RCC 7860 (cell line): ENCODE data around the gene PRUNE1.

Source experiments
- DNase-seq: peaks from one replicate; pipeline ENCODE4 v3.0.0-alpha.2; 2015; ENCODE audit warnings: low spot score
- FAIRE-seq: peaks from 2 replicates; lab custom pipeline; 2012; peaks lifted over from hg19 to GRCh38; lab: Jason Lieb, UNC

PRUNE1 gene

GRCh38 chr1:151047925-151048644 lies 39.8 kb downstream of the PRUNE1 start:
- FAIRE-seq (no peak), DNase-seq (peak; percentile 28)

GRCh38 chr1:151048645-151049032 lies 40.4 kb downstream of the PRUNE1 start:
- FAIRE-seq (no peak), DNase-seq (no peak)

DNA sequence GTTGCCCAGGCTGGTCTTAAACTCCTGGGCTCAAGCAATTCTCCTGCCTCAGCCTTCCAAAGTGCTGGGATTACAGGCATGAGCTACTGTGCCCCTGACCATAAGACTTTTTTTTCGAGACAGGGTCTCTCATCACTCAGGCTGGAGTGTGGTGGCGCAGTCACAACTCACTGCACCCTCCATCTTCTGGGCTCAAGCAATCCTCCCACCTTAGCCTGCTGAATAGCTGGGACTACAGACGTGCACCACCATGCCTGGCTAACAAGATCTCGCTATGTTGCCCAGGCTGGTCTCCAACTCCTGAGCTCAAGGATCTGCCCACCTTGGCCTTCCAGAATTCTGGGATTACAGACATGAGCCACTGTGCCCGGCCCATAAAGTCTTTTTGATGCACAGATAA lies 41.2 kb downstream of the PRUNE1 start:
- no peak for DNase-seq
- no peak for FAIRE-seq

DNA sequence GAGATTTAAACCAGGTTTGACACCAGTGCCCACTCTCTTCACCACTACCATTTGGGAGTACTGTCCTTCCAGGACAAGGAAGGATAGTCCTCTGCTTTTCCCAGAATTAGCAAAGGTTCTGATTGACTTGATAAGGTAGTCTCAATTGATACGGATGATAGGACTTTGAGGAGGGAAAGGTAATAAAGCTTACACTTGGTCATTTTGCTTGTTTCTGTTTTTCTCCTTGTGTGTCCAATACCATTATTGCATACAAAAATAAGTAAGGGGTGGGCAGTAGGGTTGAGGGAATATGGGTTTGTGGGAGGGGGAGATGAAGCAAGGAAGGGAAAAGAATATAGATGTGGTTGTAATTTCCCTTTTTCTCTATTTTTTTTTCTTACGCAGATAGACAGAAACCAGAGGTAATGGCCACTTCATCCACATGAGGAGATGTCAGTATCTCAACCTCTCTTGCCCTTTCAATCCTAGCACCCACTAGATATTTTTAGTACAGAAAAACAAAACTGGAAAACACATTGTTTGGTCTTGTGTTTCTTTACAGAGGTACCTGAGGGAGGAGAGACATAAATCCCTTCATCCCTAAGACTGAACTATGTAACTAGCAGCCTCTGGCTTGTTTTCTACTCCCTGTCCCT lies 41.9 kb downstream of the PRUNE1 start:
- no peak for DNase-seq
- no peak for FAIRE-seq

- no peak for FAIRE-seq
- no peak for DNase-seq
These were observed 43.2 kb downstream of the PRUNE1 start for GRCh38 chr1:151051356-151052009.

GRCh38 chr1:151054971-151055547 lies 46.8 kb downstream of the PRUNE1 start:
- FAIRE-seq (no peak), DNase-seq (no peak)

DNA sequence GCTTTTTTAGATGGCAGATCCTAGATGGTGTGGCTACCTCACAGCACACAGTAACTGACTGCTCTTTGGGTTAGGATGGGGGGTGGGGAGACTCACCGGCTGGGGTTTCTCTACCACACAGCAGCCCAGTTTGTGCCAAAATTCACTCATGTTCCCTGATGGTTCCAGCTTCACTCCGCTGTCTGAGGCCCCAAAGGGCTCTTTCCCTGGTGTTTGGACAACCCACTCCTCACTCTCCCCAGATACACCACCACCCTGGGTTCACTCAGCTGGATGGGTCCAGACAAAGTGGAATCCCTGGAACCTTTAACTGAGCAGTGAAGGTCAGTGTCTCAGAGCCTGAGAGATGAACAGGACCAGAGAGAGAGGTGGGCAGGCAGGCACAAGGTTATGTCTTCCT lies 47.3 kb downstream of the PRUNE1 start:
- FAIRE-seq (no peak), DNase-seq (no peak)

DNA sequence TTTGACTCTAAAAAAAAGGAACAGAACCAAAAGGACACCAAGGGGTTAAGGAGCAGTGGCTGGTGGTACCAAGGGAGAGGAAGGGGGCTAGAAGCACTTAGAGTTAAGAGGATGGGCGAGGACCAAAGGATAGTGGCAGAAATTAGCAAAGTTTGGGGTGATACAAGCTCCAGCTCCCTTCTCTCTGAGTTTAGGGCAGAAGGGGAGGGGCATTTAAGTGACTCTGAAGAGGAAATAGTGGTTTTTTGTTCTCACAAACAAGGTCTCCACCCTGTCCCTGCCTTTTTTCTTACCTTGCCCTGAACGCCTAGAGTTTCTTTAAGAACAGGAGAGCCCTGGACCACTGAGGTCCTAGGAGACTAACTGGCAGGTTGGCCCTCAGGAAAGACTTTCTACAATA lies 47.9 kb downstream of the PRUNE1 start:
- FAIRE-seq (no peak), DNase-seq (no peak)

DNA sequence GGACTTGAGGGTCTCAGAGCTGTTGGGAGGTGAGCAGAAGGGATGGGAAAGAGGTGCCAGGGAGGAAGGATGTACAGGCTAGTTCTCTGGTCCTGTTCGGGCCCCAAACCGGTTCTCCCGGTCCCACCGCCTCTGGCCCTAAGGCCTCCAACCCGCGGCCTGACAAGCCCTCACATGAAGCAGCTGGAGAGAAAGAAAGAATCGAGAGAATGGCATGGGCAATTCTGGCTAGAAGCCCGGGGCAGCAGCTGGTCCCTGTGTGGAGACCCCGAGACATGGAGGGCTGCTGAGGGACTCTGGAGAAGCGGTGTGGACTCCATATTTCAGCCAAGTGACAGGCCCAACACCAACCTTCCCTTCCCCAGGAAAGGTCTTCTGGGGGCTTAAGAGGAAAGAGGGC lies 50.4 kb downstream of the PRUNE1 start:
- FAIRE-seq = no peak
- no peak for DNase-seq

DNA sequence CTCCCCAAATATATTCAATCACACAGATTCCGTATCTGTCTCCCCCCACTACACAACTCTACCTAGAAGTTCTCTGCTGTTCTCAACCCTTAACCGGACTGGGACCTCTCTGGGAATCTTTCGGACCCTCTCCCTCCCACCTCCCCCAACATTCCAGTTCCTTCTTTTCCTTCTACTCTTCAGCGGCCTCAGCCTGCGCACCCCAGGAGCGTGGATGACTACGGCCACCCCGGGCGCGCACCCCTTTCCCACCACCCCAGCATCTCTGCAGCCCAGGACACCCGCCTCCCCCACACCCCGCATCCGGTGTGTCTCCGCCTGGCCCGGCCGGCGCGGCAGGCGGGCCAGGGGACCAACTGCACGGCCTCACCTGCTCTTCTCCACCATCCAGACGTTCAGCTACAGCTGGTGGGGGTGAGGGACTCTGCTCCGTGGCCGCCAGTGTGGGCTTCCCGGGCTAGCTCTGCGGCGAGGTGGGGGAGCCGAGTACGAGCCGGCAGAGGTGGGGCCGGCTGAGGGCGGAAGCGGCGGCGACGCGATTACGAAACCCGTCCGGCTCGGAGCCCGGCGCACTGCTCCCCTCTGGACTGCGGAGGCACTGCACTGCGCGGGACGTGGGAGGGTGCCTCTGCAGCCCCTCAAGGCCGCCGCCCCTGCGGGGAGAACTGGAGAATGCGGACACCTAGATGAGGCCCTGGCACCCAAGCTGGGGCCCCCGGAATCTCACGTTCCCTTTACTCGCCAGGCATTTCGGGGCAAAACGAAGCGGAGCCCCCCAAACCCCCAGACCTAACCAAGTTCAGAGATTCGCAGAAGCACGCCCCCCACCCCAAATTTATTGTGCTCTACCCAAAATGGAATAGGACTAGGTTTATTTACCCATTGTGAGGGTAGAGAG lies 51.1 kb downstream of the PRUNE1 start, which contains the start of gene CDC42SE1:
Gene CDC42SE1 (minus strand): TSS at position 514 of the 898 bp plus-strand sequence. CDS start 3,892 bp downstream, outside the sequence.
- FAIRE-seq (no peak), DNase-seq (peak; percentile 74)

GRCh38 chr1:151060007-151060656 lies 51.9 kb downstream of the PRUNE1 start, which contains the start of gene MLLT11:
Gene MLLT11, plus strand, starts transcription at chr1:151060397. Its CDS starts 6,828 bp downstream, at chr1:151067225.
- DNase-seq (peak; percentile 64), FAIRE-seq (peak; percentile 16)

GRCh38 chr1:151060657-151061421 lies 52.6 kb downstream of the PRUNE1 start:
- DNase-seq (peak; percentile 40), FAIRE-seq (no peak)

DNA sequence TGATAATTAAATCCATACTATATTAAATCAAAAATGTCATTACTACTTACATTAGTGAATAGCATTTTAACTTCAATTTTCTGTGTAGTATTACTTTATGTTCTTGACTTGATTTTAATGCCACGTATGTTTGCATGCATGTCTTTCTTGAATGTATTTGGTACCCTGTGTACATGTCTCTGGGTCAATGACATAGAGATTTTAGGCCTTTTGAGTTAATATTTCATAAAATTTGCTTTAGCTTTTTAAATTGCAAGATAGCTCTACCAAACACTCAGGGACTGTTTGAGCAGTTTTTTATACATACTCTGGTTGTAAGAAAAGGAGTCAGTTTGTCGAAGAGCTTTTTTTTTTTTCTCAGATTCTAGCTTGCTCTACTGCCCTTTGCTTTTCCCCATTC lies 53.5 kb downstream of the PRUNE1 start:
- FAIRE-seq (no peak), DNase-seq (no peak)

GRCh38 chr1:151062741-151063371 lies 54.6 kb downstream of the PRUNE1 start:
- FAIRE-seq = peak; percentile 72
- DNase-seq = peak; percentile 77

DNA sequence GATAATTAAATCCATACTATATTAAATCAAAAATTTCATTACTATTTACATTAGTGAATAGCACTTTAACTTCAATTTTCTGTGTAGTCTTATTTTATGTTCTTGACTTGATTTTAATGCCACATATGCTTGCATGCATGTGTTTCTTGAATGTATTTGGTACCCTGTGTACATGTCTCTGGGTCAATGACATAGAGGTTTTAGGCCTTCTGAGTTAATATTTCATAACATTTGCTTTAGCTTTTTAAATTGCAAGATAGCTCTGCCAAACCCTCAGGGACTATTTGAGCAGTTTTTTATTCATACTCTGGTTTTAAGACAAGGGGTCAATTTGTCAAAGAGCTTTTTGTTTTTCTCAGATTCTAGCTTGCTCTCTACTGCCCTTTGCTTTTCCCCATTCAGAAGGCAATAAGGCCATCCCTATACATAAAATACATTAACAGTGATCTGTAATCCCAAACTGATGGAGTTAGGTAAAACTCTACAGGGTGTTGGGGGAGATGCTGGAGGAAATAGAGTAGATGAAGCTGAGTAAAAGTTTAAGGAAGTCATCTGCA lies 56.9 kb downstream of the PRUNE1 start:
- DNase-seq = no peak
- FAIRE-seq = no peak

DNA sequence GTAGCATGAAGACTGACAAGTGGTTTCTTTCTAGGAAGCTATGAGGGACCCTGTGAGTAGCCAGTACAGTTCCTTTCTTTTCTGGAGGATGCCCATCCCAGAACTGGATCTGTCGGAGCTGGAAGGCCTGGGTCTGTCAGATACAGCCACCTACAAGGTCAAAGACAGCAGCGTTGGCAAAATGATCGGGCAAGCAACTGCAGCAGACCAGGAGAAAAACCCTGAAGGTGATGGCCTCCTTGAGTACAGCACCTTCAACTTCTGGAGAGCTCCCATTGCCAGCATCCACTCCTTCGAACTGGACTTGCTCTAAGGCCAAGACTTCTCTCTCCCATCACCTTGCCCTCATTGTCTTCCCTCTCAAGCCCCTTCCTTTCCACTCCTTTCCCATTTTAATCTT lies 58.9 kb downstream of the PRUNE1 start:
- FAIRE-seq (no peak), DNase-seq (no peak)

- no peak for DNase-seq
These were observed 60.8 kb downstream of the PRUNE1 start for GRCh38 chr1:151069103-151069486.

GRCh38 chr1:151070474-151071276 lies 62.4 kb downstream of the PRUNE1 start, which contains the start of gene GABPB2:
Gene GABPB2, plus strand, starts transcription at chr1:151070761. Its CDS starts 17,429 bp downstream, at chr1:151088190.
- FAIRE-seq = no peak

More at GRCh38 chr1:151069103-151069486, 60.8 kb downstream of the PRUNE1 start:
- no peak for FAIRE-seq

More at GRCh38 chr1:151070474-151071276, 62.4 kb downstream of the PRUNE1 start, which contains the start of gene GABPB2:
- peak; percentile 85 for DNase-seq
